HEK293T (cell line): ENCODE results near the gene DSEL.

Experiments
- ARNT ChIP-seq: fragments of 450-650 bp; IDR thresholded peaks from 2 replicates; pipeline ENCODE4 v1.6.1; 2017; ENCODE audit warnings: mild to moderate bottlenecking
- BHLHE40 ChIP-seq: fragments of 450-650 bp; IDR thresholded peaks from 2 replicates; pipeline ENCODE4 v1.6.1; 2016; ENCODE audit warnings: mild to moderate bottlenecking, moderate library complexity, borderline replicate concordance
- ELF4 ChIP-seq: fragments of 450-650 bp; IDR thresholded peaks from 2 replicates; pipeline ENCODE4 v1.6.1; 2017; ENCODE audit warnings: antibody characterized with exemption
- HDGF ChIP-seq: fragments of 450-650 bp; IDR thresholded peaks from 2 replicates; pipeline ENCODE4 v1.6.1; 2017; ENCODE audit warnings: antibody characterized with exemption, borderline replicate concordance
- LEF1 ChIP-seq: fragments of 450-650 bp; IDR thresholded peaks from 2 replicates; pipeline ENCODE4 v1.6.1; 2017; ENCODE audit warnings: mild to moderate bottlenecking, borderline replicate concordance
- NFRKB ChIP-seq: fragments of 450-650 bp; IDR thresholded peaks from 2 replicates; pipeline ENCODE4 v1.6.1; 2016; ENCODE audit warnings: mild to moderate bottlenecking, moderate library complexity
- TARDBP ChIP-seq: fragments of 450-650 bp; IDR thresholded peaks from 2 replicates; pipeline ENCODE4 v1.6.1; 2016
- ZNF384 ChIP-seq: fragments of 450-650 bp; IDR thresholded peaks from 2 replicates; pipeline ENCODE4 v1.6.1; 2016

- TF ChIP-seq BHLHE40 (no peak), ELF4 (no peak), LEF1 (no peak), HDGF (no peak), ZNF384 (no peak), ARNT (no peak), TARDBP (no peak), NFRKB (no peak)
Measured at GRCh38 chr18:67484458-67484857, 32.1 kb downstream of the DSEL start.
